ENCODE data around the gene GUCA2B.
A peak's percentile ranks its signal among the peaks of the same experiment; 100 is the strongest.

The GUCA2B gene

DNA sequence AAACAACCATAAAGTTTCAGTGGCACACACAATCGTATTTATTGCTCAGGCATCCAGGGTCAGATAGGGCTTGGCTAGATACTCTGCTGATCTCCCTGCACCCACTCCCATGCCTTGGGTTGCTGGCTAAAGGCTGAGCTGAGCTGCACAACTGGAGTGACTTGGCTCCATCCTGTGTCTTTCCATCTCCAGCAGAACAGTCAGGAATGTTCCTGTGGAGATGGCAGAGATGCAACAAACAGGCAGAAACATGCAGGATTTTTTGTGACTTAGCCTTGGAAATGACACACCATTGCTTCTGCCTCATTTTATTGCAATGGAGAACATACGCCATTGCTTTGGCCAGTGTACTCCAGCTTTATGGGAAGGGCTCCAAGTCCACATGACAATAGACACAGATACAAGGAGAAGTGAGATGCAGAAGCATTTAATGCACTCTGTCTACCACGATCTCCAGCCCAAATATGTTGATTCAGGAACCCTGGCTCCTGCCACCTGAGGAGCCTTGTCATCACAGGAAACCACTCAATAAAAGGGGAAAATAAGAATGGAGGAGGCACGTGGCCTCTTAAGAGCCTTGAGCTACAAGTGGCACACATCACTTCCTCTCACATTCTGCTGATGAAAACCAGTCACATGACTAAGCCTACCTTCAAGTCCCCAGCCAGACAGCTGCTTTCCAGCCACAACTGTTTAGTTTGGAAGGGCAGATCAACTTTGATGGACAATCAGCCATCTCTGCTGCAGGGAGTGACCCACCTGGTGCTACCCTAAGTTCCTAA is 10.1 kb upstream of the GUCA2B start:
- DNase-seq (ENCODE audit: low spot score) = no peak

DNA sequence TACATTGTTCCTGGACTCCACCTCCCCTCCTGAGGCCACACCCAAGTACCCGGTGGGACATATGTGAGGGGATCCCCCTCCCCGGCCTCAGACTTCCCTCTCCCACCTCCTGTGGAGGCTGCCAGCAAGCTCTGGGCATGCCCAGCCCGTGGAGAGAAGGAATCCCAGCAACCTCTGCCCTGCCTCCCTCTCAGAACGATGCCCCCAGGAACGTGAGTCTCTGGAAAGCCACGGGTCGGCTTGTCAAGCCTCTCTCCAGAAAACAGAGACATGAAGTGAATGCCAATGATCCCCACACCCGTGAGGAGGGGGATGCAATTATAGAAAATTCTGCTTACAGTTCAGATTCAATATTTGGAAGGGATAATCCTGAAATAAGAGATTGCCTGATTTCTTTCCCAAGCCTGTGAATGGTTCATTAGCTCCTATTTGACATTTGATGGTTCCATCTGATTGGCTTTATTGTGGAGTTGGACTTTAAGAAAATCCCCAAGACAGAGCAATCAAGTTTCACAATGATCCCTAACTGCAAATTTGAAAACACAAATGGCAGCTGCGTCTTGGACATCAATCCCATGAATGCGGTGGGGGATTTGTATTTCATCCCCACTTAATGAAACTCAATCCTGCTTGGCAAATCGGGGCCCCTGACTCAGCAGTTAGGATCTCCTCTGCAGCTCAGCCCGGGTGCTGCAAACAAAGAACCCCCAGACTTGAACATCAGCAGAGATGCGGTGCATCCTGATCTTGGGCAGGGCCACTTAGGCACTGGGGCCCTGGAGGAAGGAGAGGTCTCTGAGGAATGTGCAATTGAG is 9.1 kb upstream of the GUCA2B start:
- no peak for DNase-seq (ENCODE audit: low spot score)

- no peak for DNase-seq (ENCODE audit: low spot score)
These were observed 8.4 kb upstream of the GUCA2B start for GRCh38 chr1:42144711-42145388.

DNA sequence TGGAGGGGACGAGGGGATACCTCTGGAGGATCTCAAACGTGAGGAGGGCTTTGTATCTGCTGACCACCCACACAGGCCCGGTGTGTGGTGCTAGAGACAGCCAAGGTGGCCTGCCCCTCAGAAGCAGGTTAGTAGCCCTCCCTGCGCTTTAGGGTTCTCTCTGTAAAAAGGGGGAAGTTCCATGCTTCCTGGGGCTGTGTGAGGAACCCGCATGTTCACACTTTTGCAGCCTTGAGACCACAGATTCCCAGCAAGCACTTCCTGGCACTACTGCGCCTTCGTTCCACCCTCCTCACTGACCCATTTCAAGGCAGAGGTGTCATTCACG is 7.9 kb upstream of the GUCA2B start:
- DNase-seq (ENCODE audit: low spot score) = no peak

DNA sequence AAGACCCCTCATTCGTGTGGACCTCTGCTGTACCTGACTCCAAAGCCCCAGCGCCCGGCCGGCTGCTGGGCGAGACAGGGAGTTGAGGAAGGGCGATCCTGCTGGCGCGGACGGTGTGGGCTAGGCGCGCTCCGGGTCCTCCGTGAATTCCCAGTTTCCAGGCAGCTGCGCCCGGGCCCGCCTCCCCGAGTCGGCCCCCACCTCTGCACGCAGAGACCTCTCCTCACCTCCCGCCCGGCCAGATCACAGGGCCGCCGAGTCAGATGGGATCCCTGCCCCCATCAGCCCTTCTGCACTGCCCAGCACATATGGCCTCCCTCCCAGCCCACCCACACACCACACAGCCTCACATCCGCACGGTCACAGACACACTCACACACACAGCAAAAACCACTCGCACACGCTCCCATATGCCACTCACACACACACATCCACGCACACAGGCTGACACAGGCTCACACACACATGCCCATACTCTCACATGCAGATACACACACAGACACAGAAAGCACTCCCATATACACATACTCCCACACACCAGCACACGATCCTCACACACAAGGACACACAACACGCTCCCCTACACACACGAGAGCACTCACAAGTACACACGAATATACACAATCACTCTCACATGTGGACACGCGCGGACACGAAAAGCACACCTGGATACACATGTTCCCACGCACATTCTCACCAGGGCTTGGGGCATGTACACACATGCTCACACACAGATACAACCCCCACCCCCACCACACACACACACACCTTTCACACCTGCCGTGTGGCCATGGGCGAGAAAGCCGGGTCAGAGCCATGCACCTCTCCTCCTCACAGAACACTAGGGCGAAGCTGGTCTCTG is 7.2 kb upstream of the GUCA2B start:
- no peak for DNase-seq (ENCODE audit: low spot score)

- DNase-seq (ENCODE audit: low spot score) = peak; percentile 60
These were observed 6.4 kb upstream of the GUCA2B start for GRCh38 chr1:42146626-42147320.

GRCh38 chr1:42148166-42148565 is 5.0 kb upstream of the GUCA2B start:
- no peak for DNase-seq (ENCODE audit: low spot score)

GRCh38 chr1:42150651-42151050 is 2.6 kb upstream of the GUCA2B start:
- no peak for DNase-seq (ENCODE audit: low spot score)

DNA sequence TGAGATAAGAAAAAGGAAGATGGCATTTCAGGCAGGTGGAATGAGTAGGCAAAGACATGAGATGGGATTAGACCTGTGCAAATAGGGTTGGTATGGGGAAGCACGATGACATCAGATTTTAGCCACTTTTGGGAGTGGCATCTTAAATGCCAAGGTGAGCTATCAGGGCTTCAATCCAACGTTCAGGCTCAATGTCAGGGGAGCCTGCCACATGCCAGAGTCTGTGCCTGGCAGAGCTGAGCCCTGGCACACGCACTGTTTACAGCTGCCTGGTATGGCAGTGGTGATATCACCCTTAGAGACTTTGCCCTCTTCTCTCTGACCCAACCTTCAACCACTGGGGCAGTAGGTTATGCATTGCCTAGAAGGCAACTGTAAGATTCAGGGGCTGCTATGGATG is 1.1 kb upstream of the GUCA2B start:
- DNase-seq (ENCODE audit: low spot score) = no peak

DNA sequence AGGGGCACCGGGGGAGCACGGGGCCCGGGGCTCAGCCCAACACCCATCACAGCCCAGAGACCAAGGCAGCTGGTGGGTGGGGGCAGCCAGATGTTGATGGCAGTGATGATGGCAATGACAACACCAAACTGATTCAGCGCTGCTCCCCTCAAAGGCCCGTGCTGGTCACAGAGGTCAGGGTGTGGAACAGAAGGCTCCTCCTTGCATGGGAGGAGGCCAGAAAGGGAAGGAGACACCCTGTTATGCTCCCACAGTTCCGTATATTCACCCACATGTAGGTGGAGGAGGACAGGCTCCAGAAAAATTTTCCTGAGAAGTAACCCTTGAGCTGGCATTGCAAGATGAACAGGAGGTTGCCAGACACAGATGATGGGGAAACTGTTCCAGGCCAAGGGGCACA is 414 bp downstream of the GUCA2B start:
- DNase-seq (ENCODE audit: low spot score) = no peak

DNA sequence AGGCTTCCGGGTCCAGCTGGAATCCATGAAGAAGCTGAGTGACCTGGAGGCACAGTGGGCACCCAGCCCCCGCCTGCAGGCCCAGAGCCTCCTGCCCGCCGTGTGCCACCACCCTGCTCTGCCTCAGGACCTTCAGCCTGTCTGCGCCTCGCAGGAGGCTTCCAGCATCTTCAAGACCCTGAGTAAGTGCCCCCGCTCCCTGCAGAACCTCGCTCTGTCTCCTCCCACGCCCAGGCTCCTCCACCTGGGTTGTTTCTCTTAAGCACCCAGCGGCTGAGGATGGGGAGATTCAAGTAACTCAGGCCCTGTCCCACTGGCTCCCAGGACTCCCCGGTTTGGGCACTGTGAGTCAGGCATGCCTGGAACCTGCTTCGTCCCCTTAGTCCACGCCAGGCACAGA is 1.5 kb downstream of the GUCA2B start:
- no peak for DNase-seq (ENCODE audit: low spot score)

- no peak for DNase-seq (ENCODE audit: low spot score)
These were observed 2.2 kb downstream of the GUCA2B start for GRCh38 chr1:42155362-42155761.

DNA sequence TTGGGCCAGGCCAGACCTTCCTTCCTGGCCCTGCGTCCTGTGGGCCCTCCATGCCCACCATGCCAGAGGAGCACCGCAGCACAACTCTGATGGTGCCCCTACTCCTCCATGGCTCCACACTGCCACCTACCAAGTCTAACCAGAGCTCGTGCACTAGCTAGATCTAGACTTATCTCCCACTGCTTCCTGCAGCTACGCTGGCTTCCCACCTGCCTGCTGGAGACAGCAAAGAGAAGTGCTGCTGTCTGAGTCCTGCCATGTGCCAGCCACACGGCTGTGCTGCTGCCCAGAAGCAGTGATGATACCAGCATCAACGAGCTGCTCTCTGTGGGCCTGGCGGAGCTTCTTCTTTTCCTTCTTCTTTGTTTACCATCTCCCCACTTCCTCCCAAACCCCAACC is 4.5 kb downstream of the GUCA2B start:
- no peak for DNase-seq (ENCODE audit: low spot score)

GRCh38 chr1:42158189-42158588 is 5.0 kb downstream of the GUCA2B start:
- no peak for DNase-seq (ENCODE audit: low spot score)

DNA sequence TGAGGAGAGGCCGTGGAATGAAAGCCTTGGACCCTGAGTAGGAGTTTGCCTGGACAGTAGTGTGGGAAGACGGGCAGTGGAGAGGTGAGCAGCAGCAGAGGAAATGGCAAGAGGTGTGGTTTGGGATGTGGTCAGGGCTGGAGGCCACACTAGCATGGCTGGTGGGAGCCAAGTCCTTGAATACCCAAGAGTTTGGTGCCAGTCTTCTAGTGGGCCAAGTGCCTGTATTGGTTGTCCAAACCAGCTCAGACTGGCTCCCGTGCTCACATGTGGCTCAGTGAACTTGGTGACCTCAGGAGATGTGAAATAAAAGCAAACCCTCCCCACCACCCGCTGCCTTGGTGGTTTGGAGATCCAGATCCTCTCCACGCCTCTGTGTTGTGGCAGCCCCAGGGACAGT is 9.0 kb downstream of the GUCA2B start:
- no peak for DNase-seq (ENCODE audit: low spot score)

DNA sequence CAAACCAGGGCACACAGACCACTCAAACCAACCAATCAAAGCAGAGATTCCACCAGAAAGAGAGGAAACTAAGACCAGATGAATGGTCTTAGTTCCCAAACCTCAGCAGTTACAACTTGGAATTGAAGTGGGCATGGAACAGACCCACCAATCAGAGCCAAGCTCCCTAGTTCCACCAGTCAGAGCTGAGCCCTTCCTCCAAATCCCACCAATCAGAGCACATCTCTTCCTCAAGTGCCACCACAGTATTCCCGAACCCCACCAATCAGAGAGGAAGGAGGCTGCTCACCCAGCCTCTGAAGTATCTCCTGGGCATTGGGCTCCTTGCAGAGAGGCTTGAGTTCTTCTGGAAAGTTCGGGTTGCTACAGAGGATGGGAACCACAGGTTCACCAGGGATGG is 9.9 kb downstream of the GUCA2B start:
- no peak for DNase-seq (ENCODE audit: low spot score)

GRCh38 chr1:42163536-42164503 is 10.6 kb downstream of the GUCA2B start:
- no peak for DNase-seq (ENCODE audit: low spot score)

DNA sequence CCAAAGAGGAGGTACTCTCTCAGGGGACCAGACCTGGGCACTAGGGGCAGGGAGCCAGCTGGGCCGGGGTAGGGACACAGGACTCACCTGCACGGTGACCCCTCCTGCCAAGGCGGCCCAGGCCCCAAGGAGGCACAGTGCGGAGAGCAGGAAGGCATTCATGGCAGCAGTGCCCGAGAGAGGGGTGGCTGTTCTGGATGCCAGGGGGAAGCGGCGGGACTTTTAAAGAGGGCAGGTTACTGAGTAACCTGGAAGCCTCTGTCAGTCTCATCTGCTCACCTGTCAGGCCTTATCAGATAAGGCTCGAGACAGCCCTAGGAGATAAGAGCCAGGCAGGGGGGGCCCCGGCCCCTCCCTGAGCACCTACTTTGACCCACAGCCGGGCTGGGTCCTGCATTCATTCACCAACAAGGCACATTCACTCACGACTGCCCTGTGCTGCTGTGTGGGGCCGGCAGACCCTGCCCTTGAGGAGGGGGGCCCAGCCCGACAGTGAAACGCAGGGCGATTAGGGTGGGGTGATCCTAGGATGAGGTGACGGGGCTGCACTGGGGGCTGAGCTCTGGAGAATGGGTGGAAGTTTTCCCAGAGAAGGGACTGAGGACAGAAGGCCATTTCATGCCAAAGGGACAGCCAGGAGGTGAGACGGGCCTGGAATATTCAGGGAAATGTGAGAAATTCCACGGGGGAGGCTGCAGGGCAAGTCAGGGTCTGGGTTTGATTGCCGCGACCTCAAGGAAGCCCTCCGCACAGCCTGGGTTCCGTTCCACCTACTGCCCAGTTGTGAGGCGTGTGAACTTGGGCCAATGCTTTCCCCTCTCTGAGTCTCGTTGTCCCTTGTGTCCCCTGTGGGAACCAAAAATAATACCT is 11.6 kb downstream of the GUCA2B start, which contains the start of gene GUCA2A:
GUCA2A (minus strand) TSS at position 195 of the 870 bp plus-strand sequence; CDS start at position 162, 33 bp downstream.
- no peak for DNase-seq (ENCODE audit: low spot score)

Measured in CD4-positive, alpha-beta T cell treated with Interleukin-15 for 4 hours (primary cell).